Suprapubic skin (tissue), 4 donors: ENCODE results near the gene EIF2B5.

Experiments
- CTCF ChIP-seq, 2 donors: fragments of 200-600 bp in 1 of 2; fragments of 450-650 bp in 1 of 2; sonication (generic) in 1 of 2; IDR thresholded peaks; one replicate each; pipeline ENCODE4 v1.5.1; 2016 to 2019; ENCODE audit warnings: antibody characterized with exemption in 2 of 2, mild to moderate bottlenecking in 1 of 2, moderate library complexity in 1 of 2
- EP300 ChIP-seq: sonication (generic); formaldehyde crosslinking; IDR thresholded peaks from one replicate; pipeline ENCODE4 v1.6.1; 2017; ENCODE audit warnings: antibody characterized with exemption
- POLR2A ChIP-seq, 2 donors: fragments of 450-650 bp; IDR thresholded peaks; one replicate each; pipeline ENCODE4 v1.6.1; 2017; ENCODE audit warnings: antibody characterized with exemption in 2 of 2, mild to moderate bottlenecking in 2 of 2, moderate library complexity in 2 of 2
- POLR2AphosphoS5 ChIP-seq, 3 donors: sonication (generic); formaldehyde crosslinking; IDR thresholded peaks; one replicate each; pipeline ENCODE4 v1.6.1; 2017; ENCODE audit warnings: antibody characterized with exemption in 3 of 3

GRCh38 chr3:184168363-184169120 lies 33.4 kb downstream of the EIF2B5 start:
- no peak for TF ChIP-seq EP300
- TF ChIP-seq POLR2A (IDR thresholded peaks at IDR 0.05): no peak
- TF ChIP-seq CTCF (IDR thresholded peaks at IDR 0.05): no peak
- TF ChIP-seq POLR2AphosphoS5 (IDR thresholded peaks at IDR 0.05): no peak
